Small intestine (tissue), 7 donors: ENCODE measurements around the gene TMEM151A. TPM values are rescaled to one million over a fixed set of nuclear protein-coding genes. Genes with fewer than 3 reads are reported as not detected.

Source experiments
- DNase-seq, 2 donors: peaks; one replicate each; pipeline versions ENCODE4 v3.0.0 to v3.0.0-alpha.2; 2013
- FAIRE-seq: peaks from 2 replicates; lab custom pipeline; 2012; peaks lifted over from hg19 to GRCh38; lab: Jason Lieb, UNC
- H3K27ac ChIP-seq, 3 donors: one replicate each; pipeline ENCODE4 v1.5.1; 2013; ENCODE audit warnings: low read length in 2 of 3, mild to moderate bottlenecking in 2 of 3, control low read depth in 1 of 3, inconsistent platforms in 1 of 3, low read depth in 1 of 3, moderate library complexity in 1 of 3
- H3K27me3 ChIP-seq, 3 donors: one replicate each; pipeline ENCODE4 v1.6.1; 2013; ENCODE audit warnings: low read length in 3 of 3, inconsistent platforms in 1 of 3; ENCODE audit not compliant: control insufficient read depth in 3 of 3, insufficient read depth in 3 of 3
- H3K36me3 ChIP-seq, 3 donors: one replicate each; pipeline ENCODE4 v1.6.1; 2013; ENCODE audit warnings: low read length in 3 of 3, inconsistent platforms in 1 of 3, low read depth in 1 of 3, mild to moderate bottlenecking in 1 of 3, moderate library complexity in 1 of 3; ENCODE audit not compliant: control insufficient read depth in 3 of 3, insufficient read depth in 2 of 3
- H3K4me1 ChIP-seq, 3 donors: one replicate each; pipeline ENCODE4 v1.6.1; 2013; ENCODE audit warnings: low read length in 2 of 3, inconsistent platforms in 1 of 3, low read depth in 1 of 3, mild to moderate bottlenecking in 1 of 3, moderate library complexity in 1 of 3; ENCODE audit not compliant: control insufficient read depth in 3 of 3, insufficient read depth in 2 of 3
- H3K4me3 ChIP-seq, 3 donors: one replicate each; pipeline ENCODE4 v1.5.1; 2013; ENCODE audit warnings: low read length in 3 of 3, control low read depth in 1 of 3, inconsistent platforms in 1 of 3, low read depth in 1 of 3, mild to moderate bottlenecking in 1 of 3, moderate library complexity in 1 of 3
- H3K9me3 ChIP-seq, 2 donors: one replicate each; pipeline ENCODE4 v1.6.1; 2013; ENCODE audit warnings: low read depth in 1 of 2, low read length in 1 of 2; ENCODE audit not compliant: control insufficient read depth in 2 of 2, insufficient read depth in 1 of 2
- WGBS, 3 donors: extraction: QIAGEN DNeasy Blood & Tissue Kit; methylation state at CpG; one replicate each; pipeline ENCODE4 v1.1.7; 2013; 5-methylcytosine and 5-hydroxymethylcytosine counted together
- polyA plus RNA-seq, 4 donors: library from polyadenylated mRNA; stranded (reverse) in 3 of 4; unstranded in 1 of 4; fragments of 200-250 nt in 3 of 4; fragments of 120-200 nt in 1 of 4; gene quantifications; one replicate each; pipeline versions ENCODE4 v1.2.1 to v1.2.3, GENCODE V29; 2013
- donor health status: healthy with polysubstance abuse.
- donor health status: control.
- donor health status: control.
- donor health status: Bipolar disorder and iron deficiency.
- donor health status: healthy.

TMEM151A gene
- polyA plus RNA-seq, 4 donors: 0.44 to 0.91 (median 0.54) TPM; not detected in 1

DNA sequence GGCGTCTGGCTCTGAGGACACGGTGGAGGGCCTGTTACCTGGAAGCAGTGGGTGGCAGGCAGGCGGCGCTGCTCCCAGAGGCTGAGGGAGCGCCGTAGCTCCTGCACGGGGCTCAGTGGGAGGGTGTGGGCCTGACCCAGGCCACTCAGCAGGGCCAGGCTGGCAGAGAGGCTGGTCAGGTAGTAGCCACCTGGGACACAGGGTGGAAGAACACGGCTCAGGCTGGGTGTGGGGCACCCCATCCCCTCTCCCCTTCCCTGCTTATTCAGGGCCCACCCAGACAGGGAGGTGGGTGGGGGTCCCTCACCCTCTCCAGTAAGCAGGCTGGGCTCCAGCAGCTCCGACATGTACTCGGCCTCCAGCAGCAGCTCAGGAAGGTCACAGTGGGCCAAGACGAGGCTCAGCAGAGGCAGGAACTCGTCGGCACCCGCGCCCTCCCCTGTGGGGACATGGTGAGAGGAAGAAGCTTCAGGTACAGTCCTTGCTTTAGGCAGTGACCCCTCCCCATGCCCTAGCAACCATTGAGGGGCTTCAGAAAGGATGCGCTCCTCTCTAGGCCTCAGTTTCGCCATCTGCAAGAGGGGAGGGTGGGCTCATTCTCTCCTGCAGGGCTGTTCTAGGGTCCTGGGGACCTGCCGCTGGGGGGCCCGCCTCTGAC lies 41.7 kb downstream of the TMEM151A start:
- 89 to 92% (median 91%) methylated on average over 19 of the region's 19 CpGs for WGBS, 3 donors
- Histone ChIP-seq H3K27ac (no peak overlapping the region), H3K27me3 (no peaks in the 10 kb centered on the region), H3K9me3 (no peaks in the 10 kb centered on the region), H3K4me1 (peaks cover 0 to 17% (median 0%) of the 10 kb centered on the region in 3 donors), H3K36me3 (peaks cover 0 to 49% (median 0%) of the 10 kb centered on the region in 3 donors), H3K4me3 (no peak overlapping the region)
- DNase-seq: no peak
- no peak for FAIRE-seq

GRCh38 chr11:66333896-66334604 lies 42.4 kb downstream of the TMEM151A start:
- Histone ChIP-seq H3K36me3 (peaks cover 0 to 56% (median 5%) of the 10 kb centered on the region in 3 donors), H3K9me3 (no peaks in the 10 kb centered on the region), H3K4me1 (peaks cover 0 to 17% (median 0%) of the 10 kb centered on the region in 3 donors), H3K27ac (no peak overlapping the region), H3K4me3 (no peak overlapping the region), H3K27me3 (no peaks in the 10 kb centered on the region)
- no peak for FAIRE-seq
- 87 to 93% (median 90%) methylated on average over 27 to 29 of the region's 29 CpGs for WGBS, 3 donors
- no peak for DNase-seq

DNA sequence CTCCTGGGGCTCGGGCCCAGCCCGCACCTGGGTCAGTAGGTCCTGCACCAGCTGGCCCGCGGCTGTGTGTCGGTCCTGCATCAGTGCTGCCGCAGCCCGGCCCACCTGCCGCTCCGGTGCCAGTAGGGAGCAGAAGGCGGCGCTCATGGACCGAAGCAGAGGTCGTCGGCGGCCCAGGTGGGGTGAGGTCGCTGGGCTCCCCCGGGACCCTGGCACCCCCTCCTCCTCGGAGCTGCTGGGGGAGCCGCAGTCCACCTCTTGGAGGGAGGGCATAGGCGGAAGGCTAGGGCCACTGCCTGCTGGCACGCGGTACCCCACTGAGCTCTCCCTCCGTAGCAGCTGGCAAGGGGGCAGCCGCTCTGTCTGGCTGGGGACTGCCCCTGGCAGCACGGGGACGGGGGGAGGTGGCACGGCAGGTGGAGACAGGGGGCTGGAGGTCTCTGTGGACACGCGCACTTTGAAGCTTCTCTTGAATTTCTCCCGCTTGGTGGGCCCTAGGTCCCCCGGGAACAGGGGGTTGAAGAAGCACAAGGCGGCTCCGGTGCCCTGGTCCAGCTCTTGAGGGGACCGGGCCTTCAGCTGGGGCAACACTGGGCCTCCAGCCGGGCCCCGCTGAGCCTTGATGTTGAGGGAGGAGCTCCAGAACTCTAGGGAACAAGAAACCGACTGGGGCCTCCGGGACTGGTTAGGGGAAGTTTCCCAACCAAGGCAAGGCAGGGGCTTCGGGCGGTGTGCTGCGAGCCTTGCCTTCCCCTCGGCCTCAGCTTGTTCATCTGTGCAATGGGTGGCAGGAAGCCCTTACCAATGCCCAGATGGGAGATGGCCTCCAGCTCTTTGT lies 43.1 kb downstream of the TMEM151A start:
- 85 to 91% (median 87%) methylated on average over 38 to 42 of the region's 42 CpGs for WGBS, 3 donors
- Histone ChIP-seq H3K4me3 (peak overlapping the region in 1 of 3 donors; percentile 71), H3K36me3 (peaks cover 0 to 64% (median 5%) of the 10 kb centered on the region in 3 donors), H3K4me1 (peaks cover 0 to 17% (median 0%) of the 10 kb centered on the region in 3 donors), H3K27me3 (no peaks in the 10 kb centered on the region), H3K9me3 (no peaks in the 10 kb centered on the region), H3K27ac (no peak overlapping the region)
- DNase-seq (no peak), FAIRE-seq (no peak)

DNA sequence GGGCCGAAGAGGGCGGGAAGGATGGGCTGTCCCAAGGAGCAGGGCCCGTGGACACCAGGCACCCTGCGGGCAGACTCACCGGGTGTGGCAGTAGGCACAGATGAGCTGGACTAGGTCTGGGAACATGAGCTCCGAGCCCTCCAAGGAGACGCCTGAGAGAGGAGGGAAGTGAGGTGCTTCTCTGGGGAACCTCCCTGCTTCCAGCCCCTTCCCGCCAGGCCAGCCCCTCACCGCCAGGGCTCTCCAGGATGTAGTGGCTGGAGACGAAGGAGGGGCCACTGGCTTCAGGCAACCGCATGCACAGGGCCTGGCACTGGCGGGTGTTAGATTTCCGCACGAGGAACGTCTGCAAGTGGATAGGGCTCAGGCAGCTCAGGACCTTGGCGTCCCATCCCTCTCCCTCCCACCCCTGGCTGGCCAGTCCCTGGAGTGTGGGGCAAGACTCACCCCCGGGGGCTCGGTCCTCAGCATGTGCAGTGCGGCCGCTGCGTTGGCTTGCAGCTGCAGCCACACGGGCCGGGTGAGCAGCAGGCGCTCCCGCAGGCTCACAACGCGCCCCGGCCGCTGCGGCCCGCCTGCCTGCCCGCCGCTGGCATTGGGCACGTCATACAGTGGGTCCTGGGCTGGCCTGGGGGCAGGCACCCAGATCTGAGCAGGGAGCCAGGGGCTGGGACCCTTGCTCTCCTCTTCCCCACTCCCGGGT lies 44.0 kb downstream of the TMEM151A start:
- Histone ChIP-seq H3K36me3 (peaks cover 0 to 72% (median 8%) of the 10 kb centered on the region in 3 donors), H3K27ac (peak overlapping the region; percentile 48 to 86 (median 55)), H3K4me1 (peaks cover 0 to 17% (median 0%) of the 10 kb centered on the region in 3 donors), H3K9me3 (no peaks in the 10 kb centered on the region), H3K4me3 (peak overlapping the region; percentile 57 to 71 (median 65)), H3K27me3 (no peaks in the 10 kb centered on the region)
- FAIRE-seq: no peak
- DNase-seq: peak in 1 of 2 donors; percentile 41
- 9 to 19% (median 13%) methylated on average over 31 to 35 of the region's 35 CpGs for WGBS, 3 donors

GRCh38 chr11:66336234-66337102 lies 44.8 kb downstream of the TMEM151A start, which contains the start of gene RIN1:
Gene RIN1 (minus strand): TSS chr11:66336434. CDS start chr11:66336402, 32 bp downstream.
- peaks cover 0 to 17% (median 0%) of the 10 kb centered on the region in 3 donors for H3K4me1 ChIP-seq
- H3K9me3 ChIP-seq: no peaks in the 10 kb centered on the region
- peak within 1 kb of the TSS; percentile 57 to 71 (median 65) for H3K4me3 ChIP-seq
- H3K27ac ChIP-seq: peak within 1 kb of the TSS; percentile 48 to 86 (median 55)
- H3K36me3 ChIP-seq: peaks cover 5 to 77% (median 8%) of the 10 kb centered on the region in 3 donors
- peak; percentile 70 to 79 for DNase-seq
- 11 to 12% (median 11%) methylated on average over 22 of the region's 22 CpGs for WGBS, 3 donors
- no peaks in the 10 kb centered on the region for H3K27me3 ChIP-seq
- FAIRE-seq: no peak

GRCh38 chr11:66337103-66337899 lies 45.6 kb downstream of the TMEM151A start:
- H3K27ac ChIP-seq: peak overlapping the region in 1 of 3 donors; percentile 86
- FAIRE-seq (no peak), DNase-seq (no peak)
- WGBS, 3 donors: 58 to 62% (median 60%) methylated on average over 17 to 18 of the region's 18 CpGs
- peaks cover 8 to 77% (median 9%) of the 10 kb centered on the region in 3 donors for H3K36me3 ChIP-seq
- no peaks in the 10 kb centered on the region for H3K9me3 ChIP-seq
- H3K27me3 ChIP-seq: no peaks in the 10 kb centered on the region
- peaks cover 0 to 17% (median 0%) of the 10 kb centered on the region in 3 donors for H3K4me1 ChIP-seq
- H3K4me3 ChIP-seq: no peak overlapping the region
